GM21825 (cell line): ENCODE measurements around the gene MRPL49.
"Not testable (repeated sequence)": the region's sequence is repeated elsewhere in the genome, so short reads cannot be mapped to it uniquely, and the experiment has no call there.

Experiments used
- ATAC-seq: cut with Tn5 transposase; IDR thresholded peaks from one replicate; pipeline ENCODE4 v1.9.1; 2021; ENCODE audit warnings: mild to moderate bottlenecking, moderate library complexity; ENCODE audit not compliant: unreplicated experiment

MRPL49 gene

GRCh38 chr11:65132238-65132987 lies 10.3 kb downstream of the MRPL49 start:
- peak; percentile 35 for ATAC-seq

DNA sequence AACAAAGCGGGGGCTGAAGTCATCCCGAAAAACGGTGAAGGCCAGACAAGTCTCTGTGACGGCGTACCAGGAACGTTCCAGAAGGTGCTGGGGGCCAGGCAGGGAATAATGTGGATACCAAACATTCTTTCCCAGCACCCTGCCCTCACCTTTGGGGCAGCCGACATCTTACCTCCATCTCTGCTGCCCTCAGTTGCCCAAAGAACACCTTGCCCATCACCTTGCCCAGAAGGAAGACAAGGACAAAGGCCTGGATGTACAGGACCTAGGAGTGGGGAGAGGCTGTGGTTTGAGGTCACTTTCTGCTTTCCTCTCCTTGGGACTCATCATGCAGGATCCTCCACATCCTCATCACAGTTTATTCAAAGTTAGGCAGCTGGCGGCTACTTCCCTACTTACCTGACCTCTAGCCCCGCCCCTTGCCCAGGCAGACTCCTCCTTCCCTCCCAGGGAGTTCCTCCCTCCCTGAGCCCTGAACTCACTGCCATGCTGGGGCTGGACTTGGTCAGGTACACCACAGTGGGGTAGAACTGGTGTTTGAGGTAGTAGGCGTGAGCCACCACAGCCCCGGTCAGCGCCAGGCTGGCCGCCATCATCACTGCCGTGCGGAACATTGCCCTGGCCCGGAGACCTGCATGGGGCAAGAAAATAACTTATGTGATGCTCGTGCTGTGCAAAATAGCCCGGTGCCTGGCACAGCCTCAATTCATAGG lies 11.0 kb downstream of the MRPL49 start:
- ATAC-seq: no peak

GRCh38 chr11:65133724-65134123 lies 11.6 kb downstream of the MRPL49 start:
- ATAC-seq: no peak

GRCh38 chr11:65134240-65134951 lies 12.3 kb downstream of the MRPL49 start, which contains the start of gene SYVN1:
Gene SYVN1, minus strand, starts transcription at chr11:65134519. Its CDS starts 918 bp downstream, at chr11:65133601.
- peak; percentile 48 for ATAC-seq

GRCh38 chr11:65134952-65135632 lies 13.0 kb downstream of the MRPL49 start:
- ATAC-seq: peak; percentile 46

DNA sequence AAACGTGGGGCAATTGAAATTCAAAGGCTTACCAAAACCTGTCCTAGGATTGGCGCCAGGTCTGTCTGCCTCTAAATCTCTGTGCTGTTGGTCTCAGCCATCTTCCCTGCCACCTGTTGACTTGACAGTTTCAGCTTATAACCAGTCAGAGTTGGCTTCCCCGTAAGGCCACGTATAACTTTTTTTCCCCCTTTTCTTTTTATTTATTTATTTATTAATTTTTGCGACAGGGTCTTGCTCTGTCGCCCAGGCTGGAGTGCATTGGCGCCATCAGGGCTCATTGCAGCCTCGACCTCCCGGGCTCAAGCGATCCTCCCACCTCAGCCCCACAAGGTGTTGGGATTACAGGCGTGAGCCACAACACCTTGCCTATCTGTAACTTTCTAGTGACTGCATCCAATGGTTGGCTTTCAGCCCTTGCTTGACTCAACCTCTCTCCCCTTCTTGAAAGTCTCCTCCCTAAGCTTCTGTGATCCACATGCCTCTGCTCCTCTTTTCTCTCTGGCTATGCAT lies 13.6 kb downstream of the MRPL49 start:
- no peak for ATAC-seq

DNA sequence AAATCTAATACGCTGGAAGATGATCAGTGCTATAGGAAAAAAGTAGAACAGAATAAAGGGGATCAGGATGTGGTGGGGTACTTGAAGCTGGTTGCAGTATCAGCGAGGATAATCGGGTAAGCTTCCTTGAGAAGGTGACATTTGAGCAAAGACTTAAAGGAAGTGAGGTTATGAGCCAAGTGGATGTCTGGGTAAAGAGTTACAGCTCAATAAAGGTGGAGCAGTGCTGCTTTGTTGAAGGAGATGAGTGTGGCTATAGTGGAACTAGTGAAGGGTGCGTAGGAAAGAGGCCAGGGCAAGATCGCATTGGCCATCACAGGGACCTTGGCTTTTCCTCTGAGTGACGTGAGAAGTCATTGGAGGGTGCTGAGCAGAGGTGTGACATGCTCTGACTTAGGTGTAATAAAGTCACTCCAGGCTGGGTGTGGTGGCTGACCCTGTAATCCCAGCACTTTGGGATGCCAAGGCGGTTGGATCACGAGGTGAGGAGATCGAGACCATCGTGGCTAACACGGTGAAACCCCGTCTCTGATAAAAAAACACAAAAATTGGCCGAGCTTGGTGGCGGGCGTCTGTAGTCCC lies 14.5 kb downstream of the MRPL49 start:
- no peak for ATAC-seq

DNA sequence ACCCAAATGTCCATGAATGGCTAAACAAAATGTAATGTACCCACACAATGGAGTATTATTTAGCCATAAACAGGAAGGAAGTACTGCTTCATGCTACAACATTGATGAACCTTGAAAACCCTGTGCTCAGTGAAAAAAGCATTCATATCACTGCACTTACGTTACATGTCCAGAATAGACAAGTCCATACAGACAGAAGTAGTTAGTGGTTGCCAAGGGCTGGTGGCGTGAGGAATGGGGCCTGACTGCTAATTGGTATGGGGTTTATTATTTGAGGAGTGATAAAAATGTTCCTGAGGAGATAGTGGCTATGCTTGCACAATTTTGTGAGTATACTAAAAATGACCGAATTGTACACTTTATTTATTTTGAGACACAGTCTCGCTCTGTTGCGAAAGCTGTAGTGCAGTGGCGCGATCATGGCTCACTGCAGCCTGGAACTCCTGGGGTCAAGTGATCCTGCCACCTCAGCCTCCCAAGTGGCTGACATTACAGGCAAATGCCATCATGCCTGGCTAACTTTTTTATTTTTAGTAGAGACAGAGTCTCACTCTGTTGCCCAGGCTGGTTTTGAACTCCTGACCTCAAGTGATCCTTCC lies 19.9 kb downstream of the MRPL49 start:
- no peak for ATAC-seq

GRCh38 chr11:65147352-65148075 lies 25.4 kb downstream of the MRPL49 start:
- no peak for ATAC-seq

- no peak for ATAC-seq
Measured at GRCh38 chr11:65148657-65149056, 26.5 kb downstream of the MRPL49 start.

DNA sequence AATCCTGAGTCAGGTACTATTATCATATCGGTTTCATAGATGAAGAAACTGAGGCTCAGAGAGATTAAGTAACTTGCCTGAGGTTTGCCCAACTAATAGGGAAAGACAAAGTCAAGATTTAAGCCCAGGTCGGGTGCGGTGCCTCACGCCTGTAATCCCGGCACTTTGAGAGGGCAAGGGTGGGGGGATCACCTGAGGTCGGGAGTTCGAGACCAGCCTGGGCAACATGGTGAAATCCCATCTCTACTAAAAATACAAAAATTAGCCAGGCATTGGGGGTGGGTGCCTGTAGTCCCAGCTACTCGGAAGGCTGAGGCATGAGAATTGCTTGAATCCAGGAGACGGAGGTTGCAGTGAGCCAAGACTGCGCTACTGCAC lies 28.0 kb downstream of the MRPL49 start:
- not testable (repeated sequence) for ATAC-seq

- ATAC-seq: no peak
Measured at GRCh38 chr11:65150509-65151299, 28.6 kb downstream of the MRPL49 start.

DNA sequence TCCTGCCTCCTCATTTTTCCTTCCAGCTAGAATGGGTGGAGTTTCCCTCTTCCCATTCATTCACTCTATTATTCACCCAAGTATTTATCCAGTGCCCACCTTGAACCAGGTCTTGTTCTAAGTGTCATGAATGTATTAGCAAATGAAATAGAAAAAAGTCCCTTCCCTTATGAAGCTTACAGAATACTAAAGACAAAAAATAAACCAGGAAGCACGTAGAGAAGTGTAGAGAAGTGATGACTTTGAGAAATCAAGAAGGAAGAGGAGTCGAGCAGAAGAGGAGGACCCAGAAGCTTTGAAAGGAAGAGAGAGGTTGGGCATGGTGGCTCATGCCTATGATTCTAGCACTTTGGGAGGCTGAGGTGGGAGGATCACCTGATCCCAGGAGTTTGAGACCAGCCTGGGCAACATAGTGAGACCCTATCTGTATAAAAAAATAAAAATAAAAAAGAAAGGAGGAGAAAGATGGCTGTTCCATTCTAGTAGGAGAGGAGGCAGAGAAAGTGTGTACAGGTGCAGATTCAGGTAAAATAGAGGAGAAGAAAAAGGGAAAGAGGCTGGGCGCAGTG lies 29.3 kb downstream of the MRPL49 start:
- no peak for ATAC-seq

- no peak for ATAC-seq
Measured at GRCh38 chr11:65152122-65152521, 30.0 kb downstream of the MRPL49 start.

DNA sequence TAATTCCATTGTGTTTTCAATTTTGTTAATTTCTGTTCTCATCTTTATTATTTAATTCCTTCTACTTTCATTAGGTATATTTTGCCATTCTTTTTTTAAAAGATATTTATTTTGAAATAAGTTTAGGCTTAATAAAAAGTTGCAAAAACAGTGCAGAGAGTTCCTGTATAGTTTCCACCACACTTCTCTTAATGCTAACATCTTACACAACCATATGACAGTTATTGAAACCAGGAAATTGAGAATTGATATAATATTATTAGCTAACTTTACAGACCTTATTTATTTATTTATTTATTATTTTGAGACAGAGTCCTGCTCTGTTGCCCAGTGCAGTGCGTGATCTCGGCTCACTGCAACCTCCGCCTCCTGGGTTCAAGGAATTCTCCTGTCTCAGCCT lies 34.1 kb downstream of the MRPL49 start:
- ATAC-seq: no peak

DNA sequence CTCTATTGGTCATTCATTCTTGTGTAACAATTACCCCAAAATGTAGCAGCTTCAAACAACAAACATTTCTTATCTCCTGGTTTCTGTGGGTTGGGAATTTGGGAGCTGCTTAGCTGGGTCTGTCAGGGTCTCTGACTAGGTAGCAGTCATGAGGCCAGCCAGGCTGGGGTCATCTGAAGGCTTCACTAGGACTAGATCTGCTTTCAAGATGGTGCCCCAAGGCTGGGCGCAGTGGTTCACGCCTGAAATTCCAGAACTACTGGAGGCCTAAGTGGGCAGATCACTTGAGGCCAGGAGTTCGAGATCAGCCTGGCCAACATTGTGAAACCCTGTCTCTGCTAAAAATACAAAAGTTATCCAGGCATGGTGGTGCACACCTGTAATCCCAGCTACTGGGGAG lies 34.8 kb downstream of the MRPL49 start:
- ATAC-seq: no peak

DNA sequence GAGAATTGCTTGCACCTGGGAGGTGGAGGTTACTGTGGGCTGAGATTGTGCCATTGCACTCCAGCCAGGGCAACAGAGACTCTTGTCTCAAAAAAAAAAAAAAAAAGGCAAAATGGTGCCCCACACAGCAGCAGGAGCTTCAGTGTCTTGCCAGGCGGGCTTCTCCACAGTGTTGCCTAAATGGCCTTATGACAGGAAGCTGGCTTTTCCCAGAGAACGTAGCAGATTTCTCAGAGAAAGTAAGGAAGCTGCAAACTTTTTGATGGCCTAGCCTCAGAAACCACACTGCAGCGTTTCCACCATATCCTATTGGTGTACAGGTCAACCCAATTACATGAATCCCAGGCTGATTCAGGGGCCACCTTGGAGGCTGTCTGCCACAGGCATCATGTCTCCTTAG lies 35.2 kb downstream of the MRPL49 start:
- no peak for ATAC-seq

- no peak for ATAC-seq
Measured at GRCh38 chr11:65159012-65159411, 36.9 kb downstream of the MRPL49 start.
